ENCODE results near the gene MTRFR.
A peak's percentile ranks its signal among the peaks of the same experiment; 100 is the strongest.
"Not testable (repeated sequence)": the region's sequence is repeated elsewhere in the genome, so short reads cannot be mapped to it uniquely, and the experiment has no call there.

The MTRFR gene

GRCh38 chr12:123238330-123238682 lies 5.1 kb downstream of the MTRFR start:
- no peak for DNase-seq
- Mint-ChIP-seq H3K4me3 (peak overlapping the region; percentile 55), H3K27ac (peak overlapping the region; percentile 88), H3K27me3 (no peaks in the 10 kb centered on the region), H3K4me1 (ENCODE audit: low read depth) (peaks cover 58% of the 10 kb centered on the region), H3K36me3 (ENCODE audit: low read depth) (peaks cover 77% of the 10 kb centered on the region), H3K9me3 (no peaks in the 10 kb centered on the region)

- DNase-seq, result no peak
- no peak overlapping the region for H3K4me3 Mint-ChIP-seq
- peak overlapping the region; percentile 88 for H3K27ac Mint-ChIP-seq
- H3K9me3 Mint-ChIP-seq, result no peaks in the 10 kb centered on the region
- H3K27me3 Mint-ChIP-seq, result no peaks in the 10 kb centered on the region
- peaks cover 74% of the 10 kb centered on the region for H3K36me3 Mint-ChIP-seq (ENCODE audit: low read depth)
- peaks cover 63% of the 10 kb centered on the region for H3K4me1 Mint-ChIP-seq (ENCODE audit: low read depth)
Observed at GRCh38 chr12:123238961-123239360, 5.7 kb downstream of the MTRFR start.

- Mint-ChIP-seq H3K4me3 (peak overlapping the region; percentile 13), H3K27ac (peak overlapping the region; percentile 76), H3K9me3 (no peaks in the 10 kb centered on the region), H3K4me1 (ENCODE audit: low read depth) (peaks cover 60% of the 10 kb centered on the region), H3K36me3 (ENCODE audit: low read depth) (peaks cover 69% of the 10 kb centered on the region), H3K27me3 (no peaks in the 10 kb centered on the region)
- no peak for DNase-seq
Observed at GRCh38 chr12:123242116-123242904, 9.1 kb downstream of the MTRFR start.

- no peaks in the 10 kb centered on the region for H3K9me3 Mint-ChIP-seq
- H3K4me3 Mint-ChIP-seq, result no peak overlapping the region
- peaks cover 60% of the 10 kb centered on the region for H3K4me1 Mint-ChIP-seq (ENCODE audit: low read depth)
- peak overlapping the region; percentile 76 for H3K27ac Mint-ChIP-seq
- DNase-seq, result no peak
- H3K36me3 Mint-ChIP-seq (ENCODE audit: low read depth), result peaks cover 72% of the 10 kb centered on the region
- no peaks in the 10 kb centered on the region for H3K27me3 Mint-ChIP-seq
Observed at GRCh38 chr12:123243671-123244262, 10.5 kb downstream of the MTRFR start.

GRCh38 chr12:123245678-123246077 lies 12.4 kb downstream of the MTRFR start:
- no peak for DNase-seq
- H3K27ac Mint-ChIP-seq, result peak overlapping the region; percentile 60
- no peaks in the 10 kb centered on the region for H3K27me3 Mint-ChIP-seq
- H3K4me3 Mint-ChIP-seq, result no peak overlapping the region
- peaks cover 65% of the 10 kb centered on the region for H3K4me1 Mint-ChIP-seq (ENCODE audit: low read depth)
- H3K9me3 Mint-ChIP-seq, result no peaks in the 10 kb centered on the region
- peaks cover 73% of the 10 kb centered on the region for H3K36me3 Mint-ChIP-seq (ENCODE audit: low read depth)

- H3K9me3 Mint-ChIP-seq, DNase-seq, H3K27me3 Mint-ChIP-seq, H3K4me3 Mint-ChIP-seq: not testable (repeated sequence)
- peaks cover 61% of the 10 kb centered on the region for H3K4me1 Mint-ChIP-seq (ENCODE audit: low read depth)
- H3K36me3 Mint-ChIP-seq (ENCODE audit: low read depth), result peaks cover 68% of the 10 kb centered on the region
- peak overlapping the region; percentile 75 for H3K27ac Mint-ChIP-seq
Observed at GRCh38 chr12:123248129-123248528, 14.9 kb downstream of the MTRFR start.

GRCh38 chr12:123248996-123249741 lies 15.9 kb downstream of the MTRFR start:
- Mint-ChIP-seq H3K36me3 (ENCODE audit: low read depth) (peaks cover 74% of the 10 kb centered on the region), H3K4me1 (ENCODE audit: low read depth) (peaks cover 65% of the 10 kb centered on the region)
- H3K27me3 Mint-ChIP-seq, H3K4me3 Mint-ChIP-seq, H3K9me3 Mint-ChIP-seq, DNase-seq, H3K27ac Mint-ChIP-seq: not testable (repeated sequence)

GRCh38 chr12:123250471-123251383 lies 17.5 kb downstream of the MTRFR start:
- Mint-ChIP-seq H3K4me3 (no peak overlapping the region), H3K9me3 (no peaks in the 10 kb centered on the region), H3K4me1 (ENCODE audit: low read depth) (peaks cover 69% of the 10 kb centered on the region), H3K27ac (peak overlapping the region; percentile 87), H3K27me3 (no peaks in the 10 kb centered on the region), H3K36me3 (ENCODE audit: low read depth) (peaks cover 80% of the 10 kb centered on the region)
- DNase-seq, result no peak

GRCh38 chr12:123251403-123252076 lies 18.3 kb downstream of the MTRFR start:
- Mint-ChIP-seq H3K36me3 (ENCODE audit: low read depth) (peaks cover 79% of the 10 kb centered on the region), H3K9me3 (no peaks in the 10 kb centered on the region), H3K27me3 (no peaks in the 10 kb centered on the region), H3K27ac (peak overlapping the region; percentile 87), H3K4me3 (no peak overlapping the region), H3K4me1 (ENCODE audit: low read depth) (peaks cover 64% of the 10 kb centered on the region)
- no peak for DNase-seq

GRCh38 chr12:123252365-123252764 lies 19.1 kb downstream of the MTRFR start:
- Mint-ChIP-seq H3K27ac (peak overlapping the region; percentile 87), H3K4me1 (ENCODE audit: low read depth) (peaks cover 58% of the 10 kb centered on the region), H3K36me3 (ENCODE audit: low read depth) (peaks cover 82% of the 10 kb centered on the region)
- not testable (repeated sequence) for H3K9me3 Mint-ChIP-seq, DNase-seq, H3K4me3 Mint-ChIP-seq, H3K27me3 Mint-ChIP-seq

- no peak for DNase-seq
- peaks cover 47% of the 10 kb centered on the region for H3K4me1 Mint-ChIP-seq (ENCODE audit: low read depth)
- H3K9me3 Mint-ChIP-seq, result no peaks in the 10 kb centered on the region
- no peak overlapping the region for H3K4me3 Mint-ChIP-seq
- peak overlapping the region; percentile 67 for H3K27ac Mint-ChIP-seq
- peaks cover 82% of the 10 kb centered on the region for H3K36me3 Mint-ChIP-seq (ENCODE audit: low read depth)
- H3K27me3 Mint-ChIP-seq, result no peaks in the 10 kb centered on the region
Observed at GRCh38 chr12:123253641-123254459, 20.6 kb downstream of the MTRFR start.

GRCh38 chr12:123254853-123255446 lies 21.7 kb downstream of the MTRFR start:
- Mint-ChIP-seq H3K27me3 (no peaks in the 10 kb centered on the region), H3K27ac (peak overlapping the region; percentile 89), H3K4me3 (no peak overlapping the region), H3K9me3 (no peaks in the 10 kb centered on the region), H3K4me1 (ENCODE audit: low read depth) (peaks cover 46% of the 10 kb centered on the region), H3K36me3 (ENCODE audit: low read depth) (peaks cover 85% of the 10 kb centered on the region)
- no peak for DNase-seq

- DNase-seq, result no peak
- Mint-ChIP-seq H3K9me3 (no peaks in the 10 kb centered on the region), H3K36me3 (ENCODE audit: low read depth) (peaks cover 92% of the 10 kb centered on the region), H3K27me3 (no peaks in the 10 kb centered on the region), H3K27ac (peak overlapping the region; percentile 64), H3K4me1 (ENCODE audit: low read depth) (peaks cover 23% of the 10 kb centered on the region), H3K4me3 (no peak overlapping the region)
Observed at GRCh38 chr12:123258593-123258992, 25.4 kb downstream of the MTRFR start.

Data from activated T-cell treated with anti-CD3 and anti-CD28 coated beads, Interleukin-2, amount 50 U/mL, for 24 hours (primary cell).